Kidney (tissue), 14 donors: ENCODE data around the gene LRRN2. TPM values are rescaled to one million over a fixed set of nuclear protein-coding genes. Genes with fewer than 3 reads are reported as not detected.
A peak's percentile ranks its signal among the peaks of the same experiment; 100 is the strongest.

Source experiments
- DNase-seq, 5 donors: peaks; one replicate each; pipeline ENCODE4 v3.0.0-alpha.2; 2013 to 2020
- FAIRE-seq: peaks from 2 replicates; lab custom pipeline; 2012; peaks lifted over from hg19 to GRCh38; lab: Jason Lieb, UNC
- H3K27ac ChIP-seq, 2 donors: one replicate each; pipeline ENCODE4 v1.7.0; 2013; ENCODE audit warnings: low read depth in 2 of 2, low read length in 2 of 2, inconsistent platforms in 1 of 2
- H3K27me3 ChIP-seq: one replicate; pipeline ENCODE4 v1.7.1; 2013; ENCODE audit warnings: low read length, inconsistent platforms; ENCODE audit not compliant: control insufficient read depth, insufficient read depth
- H3K36me3 ChIP-seq, 3 donors: one replicate each; pipeline versions ENCODE4 v1.7.0 to v1.7.1; 2013; ENCODE audit warnings: low read length in 3 of 3, control low read depth in 1 of 3, inconsistent platforms in 1 of 3; ENCODE audit not compliant: insufficient read depth in 3 of 3, control insufficient read depth in 2 of 3
- H3K4me1 ChIP-seq, 3 donors: one replicate each; pipeline versions ENCODE4 v1.7.0 to v1.7.1; 2013; ENCODE audit warnings: low read length in 3 of 3, inconsistent platforms in 1 of 3, low read depth in 1 of 3; ENCODE audit not compliant: control insufficient read depth in 2 of 3, insufficient read depth in 2 of 3
- H3K4me3 ChIP-seq, 3 donors: one replicate each; pipeline versions ENCODE4 v1.7.0 to v1.8.1; 2013; ENCODE audit warnings: low read length in 3 of 3, control low read depth in 1 of 3, inconsistent platforms in 1 of 3
- H3K9ac ChIP-seq, 3 donors: one replicate each; pipeline versions ENCODE4 v1.7.0 to v1.7.1; 2013; ENCODE audit warnings: low read length in 3 of 3, control low read depth in 1 of 3, inconsistent platforms in 1 of 3
- H3K9me3 ChIP-seq, 3 donors: one replicate each; pipeline versions ENCODE4 v1.7.0 to v1.7.1; 2013; ENCODE audit warnings: low read length in 3 of 3, control low read depth in 1 of 3, inconsistent platforms in 1 of 3; ENCODE audit not compliant: control insufficient read depth in 2 of 3, insufficient read depth in 1 of 3
- intact Hi-C: fragments of 100-400 bp; cut with DNase I; formaldehyde crosslinking; loops from one replicate; pipeline ENCODE4 v1.11.1; 2022
- polyA plus RNA-seq: library from polyadenylated mRNA; stranded (reverse); fragments of 350-450 nt; fragmentation: Illumina TruSeq; extraction: RNeasy Lipid Tissue Mini Kit (QIAGEN cat#74804); gene quantifications from one replicate; pipeline ENCODE4 v1.2.3, GENCODE V29; 2014; ENCODE audit warnings: low read depth, low replicate concordance; ENCODE audit not compliant: insufficient read depth
- total RNA-seq: library from RNA; stranded (reverse); fragmentation: NEBNext Ultra II Directional; extraction: Animal tissue kit (Norgen Biotek cat#: 25700); gene quantifications from one replicate; pipeline ENCODE4 v1.2.1, GENCODE V29; 2021
- TF ChIP-seq, protein P1 (sequence below): IDR thresholded peaks from 3 replicates; pipeline ENCODE4 v1.5.1; 2012; ENCODE audit warnings: mild to moderate bottlenecking, moderate library complexity, borderline replicate concordance; ENCODE audit not compliant: insufficient read depth; ENCODE audit errors: extremely low read depth
- donor health status: control.
- donor health status: control.
- donor health status: control.
- donor health status: control.
- donor health status: control.
- donor health status: DM: yes; HTN: yes; CAD: no.
- donor health status: Normal renal cell carcinoma (clear cell type).

The LRRN2 gene
- total and polyA plus RNA-seq, 2 donors from 2014 or later, result 14.4 to 16.0 TPM

DNA sequence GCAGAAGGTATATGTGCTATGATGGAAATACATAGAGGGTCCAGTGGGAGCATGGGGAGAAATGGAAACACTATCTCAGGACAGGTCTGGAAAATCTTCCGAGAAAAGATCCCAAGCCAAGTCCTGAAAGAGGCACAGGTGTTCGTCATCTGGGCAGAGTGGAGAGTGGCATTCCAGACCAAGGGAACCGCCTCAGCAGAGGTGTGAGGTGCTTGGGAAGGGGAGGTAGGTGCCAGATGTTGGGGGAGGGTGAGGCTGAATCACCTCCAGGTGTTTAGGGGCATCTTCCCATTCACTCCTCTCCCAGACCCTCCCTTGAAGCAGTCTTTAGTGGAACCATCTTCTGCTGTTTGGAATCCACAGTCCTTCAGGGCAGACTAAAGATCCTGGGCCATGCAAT lies 23.5 kb upstream of the LRRN2 start:
- no peak for DNase-seq
- H3K36me3 ChIP-seq, result no peaks in the 10 kb centered on the region
- no peak for FAIRE-seq
- H3K4me1 ChIP-seq, result no peaks in the 10 kb centered on the region
- H3K9ac ChIP-seq, result no peak overlapping the region
- H3K9me3 ChIP-seq, result no peaks in the 10 kb centered on the region
- TF ChIP-seq, protein P1, sequence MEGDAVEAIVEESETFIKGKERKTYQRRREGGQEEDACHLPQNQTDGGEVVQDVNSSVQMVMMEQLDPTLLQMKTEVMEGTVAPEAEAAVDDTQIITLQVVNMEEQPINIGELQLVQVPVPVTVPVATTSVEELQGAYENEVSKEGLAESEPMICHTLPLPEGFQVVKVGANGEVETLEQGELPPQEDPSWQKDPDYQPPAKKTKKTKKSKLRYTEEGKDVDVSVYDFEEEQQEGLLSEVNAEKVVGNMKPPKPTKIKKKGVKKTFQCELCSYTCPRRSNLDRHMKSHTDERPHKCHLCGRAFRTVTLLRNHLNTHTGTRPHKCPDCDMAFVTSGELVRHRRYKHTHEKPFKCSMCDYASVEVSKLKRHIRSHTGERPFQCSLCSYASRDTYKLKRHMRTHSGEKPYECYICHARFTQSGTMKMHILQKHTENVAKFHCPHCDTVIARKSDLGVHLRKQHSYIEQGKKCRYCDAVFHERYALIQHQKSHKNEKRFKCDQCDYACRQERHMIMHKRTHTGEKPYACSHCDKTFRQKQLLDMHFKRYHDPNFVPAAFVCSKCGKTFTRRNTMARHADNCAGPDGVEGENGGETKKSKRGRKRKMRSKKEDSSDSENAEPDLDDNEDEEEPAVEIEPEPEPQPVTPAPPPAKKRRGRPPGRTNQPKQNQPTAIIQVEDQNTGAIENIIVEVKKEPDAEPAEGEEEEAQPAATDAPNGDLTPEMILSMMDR, result no peak
- no peak overlapping the region for H3K4me3 ChIP-seq
- H3K27me3 ChIP-seq, result no peaks in the 10 kb centered on the region
- intact Hi-C loops, result no loop called here
- H3K27ac ChIP-seq, result no peak overlapping the region

DNA sequence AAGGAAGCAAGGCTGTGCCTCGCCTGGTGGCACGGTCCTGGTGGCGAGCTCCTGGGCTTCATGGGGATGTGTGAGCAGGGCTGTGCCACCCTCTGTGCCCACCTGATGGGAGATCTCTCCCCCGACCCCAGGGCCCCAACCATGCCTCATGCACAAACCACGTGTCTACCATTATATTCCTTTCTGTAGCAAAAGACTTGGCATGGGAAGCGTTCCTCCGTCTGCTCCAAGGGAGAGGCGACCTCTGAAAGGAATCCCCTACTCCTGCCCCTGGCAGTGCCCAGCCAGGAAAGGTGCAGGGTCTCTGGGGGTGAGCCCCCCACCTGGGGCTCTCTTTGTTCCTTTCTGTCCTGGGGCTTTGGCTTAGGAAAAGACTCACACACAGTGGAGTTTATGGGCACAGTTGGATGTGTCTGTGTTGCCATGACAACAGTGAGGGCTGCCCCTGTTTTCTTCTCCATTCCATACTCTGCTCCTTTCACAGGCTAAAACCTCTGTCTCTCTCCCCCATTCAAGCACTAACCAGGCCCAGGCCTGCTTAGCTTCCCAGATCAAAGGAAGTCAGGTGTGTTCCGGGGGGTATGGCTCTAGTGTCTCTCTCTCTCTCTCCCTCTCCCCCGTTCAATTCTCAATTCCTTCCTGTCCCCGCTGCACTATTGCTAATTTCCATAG lies 21.4 kb upstream of the LRRN2 start:
- Histone ChIP-seq H3K36me3 (no peaks in the 10 kb centered on the region), H3K9ac (no peak overlapping the region), H3K4me1 (no peaks in the 10 kb centered on the region), H3K27ac (no peak overlapping the region), H3K27me3 (no peaks in the 10 kb centered on the region), H3K4me3 (no peak overlapping the region), H3K9me3 (no peaks in the 10 kb centered on the region)
- TF ChIP-seq, protein P1, result no peak
- DNase-seq (peak in 3 of 5 donors; percentile 51 to 60 (median 59)), FAIRE-seq (no peak)
- intact Hi-C loops, result no loop called here

DNA sequence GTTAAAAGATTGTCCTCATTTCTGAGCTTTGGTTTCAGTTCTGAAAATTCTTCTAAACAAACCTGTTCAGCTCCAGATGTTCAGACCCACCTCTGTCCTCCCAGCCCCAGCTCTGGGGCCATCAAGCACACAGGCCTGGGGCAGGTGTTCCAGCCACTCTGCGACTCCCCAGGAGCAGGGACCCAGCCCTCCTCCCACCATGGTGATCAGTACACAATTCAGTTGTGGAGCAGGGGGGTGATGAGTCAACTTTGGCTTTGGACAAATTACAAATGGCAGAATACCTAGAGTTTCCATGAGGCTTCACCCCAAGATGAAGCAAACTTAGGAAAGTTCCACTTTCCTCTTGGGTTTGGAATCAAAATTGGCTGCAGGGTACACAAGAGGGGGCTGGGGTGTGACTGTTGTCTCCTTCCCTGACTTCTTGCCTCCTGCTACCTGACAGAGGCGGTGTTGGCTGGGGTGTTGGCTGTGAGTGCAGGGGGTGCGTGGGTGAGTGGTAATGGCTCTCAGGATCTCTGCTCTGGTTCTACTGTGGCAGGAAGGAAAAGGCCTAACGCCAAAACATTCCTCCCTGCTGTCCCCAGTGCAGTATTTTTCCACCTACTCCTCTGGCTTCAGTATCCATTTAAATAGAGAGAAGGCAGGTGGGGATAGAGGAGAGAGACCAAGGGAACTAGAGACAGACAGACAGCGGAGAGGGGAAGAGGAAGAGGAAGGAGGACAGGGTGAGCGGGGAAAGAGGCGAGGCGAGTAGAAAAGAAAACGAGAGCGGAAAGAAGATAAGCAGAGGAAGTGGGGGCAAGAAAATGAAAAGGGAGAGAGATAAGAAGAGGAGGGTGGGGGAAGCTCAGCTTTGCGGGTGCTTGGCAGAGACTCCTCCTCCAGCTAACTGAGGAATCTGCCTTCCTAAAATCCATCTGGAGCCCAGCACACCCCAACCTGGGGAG lies 20.6 kb upstream of the LRRN2 start:
- Histone ChIP-seq H3K4me1 (no peaks in the 10 kb centered on the region), H3K27me3 (no peaks in the 10 kb centered on the region), H3K27ac (no peak overlapping the region), H3K36me3 (no peaks in the 10 kb centered on the region), H3K4me3 (no peak overlapping the region), H3K9ac (no peak overlapping the region), H3K9me3 (no peaks in the 10 kb centered on the region)
- intact Hi-C loops, result no loop called here
- TF ChIP-seq, protein P1, result no peak
- no peak for DNase-seq
- no peak for FAIRE-seq
